ENCODE results near the gene HPN. TPM values are rescaled to one million over a fixed set of nuclear protein-coding genes. Genes with fewer than 3 reads are reported as not detected.
"Not testable (repeated sequence)": the region's sequence is repeated elsewhere in the genome, so short reads cannot be mapped to it uniquely, and the experiment has no call there.

HPN gene
- not detected in 2 replicates for total RNA-seq (2014; rRNA removed; shearing (Covaris generic))

DNA sequence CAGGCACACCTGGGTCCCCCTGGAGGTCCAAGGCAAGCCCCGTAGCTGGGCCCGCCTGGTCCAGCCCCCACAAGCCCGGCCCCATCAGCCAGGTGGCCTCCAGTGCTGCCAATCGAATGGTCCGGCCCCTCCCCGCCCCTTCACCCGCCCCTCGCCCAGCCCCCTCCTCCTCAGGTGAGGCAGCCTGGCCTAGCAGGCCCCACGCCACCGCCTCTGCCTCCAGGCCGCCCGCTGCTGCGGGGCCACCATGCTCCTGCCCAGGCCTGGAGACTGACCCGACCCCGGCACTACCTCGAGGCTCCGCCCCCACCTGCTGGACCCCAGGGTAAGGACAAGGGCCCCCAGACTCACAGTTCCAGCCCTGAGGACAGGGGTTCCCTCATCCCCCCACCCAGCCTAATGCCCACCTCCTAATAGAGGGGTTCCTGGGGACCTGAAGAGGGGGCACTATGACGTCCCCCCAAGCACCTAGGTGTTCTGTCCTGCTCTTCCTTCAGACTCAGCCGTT is at the start of gene HPN:
HPN (plus strand) TSS at position 174 of the 508 bp plus-strand sequence. CDS start 786 bp downstream, outside the sequence.
- DNase-seq (ENCODE audit: low read depth), result no peak

DNA sequence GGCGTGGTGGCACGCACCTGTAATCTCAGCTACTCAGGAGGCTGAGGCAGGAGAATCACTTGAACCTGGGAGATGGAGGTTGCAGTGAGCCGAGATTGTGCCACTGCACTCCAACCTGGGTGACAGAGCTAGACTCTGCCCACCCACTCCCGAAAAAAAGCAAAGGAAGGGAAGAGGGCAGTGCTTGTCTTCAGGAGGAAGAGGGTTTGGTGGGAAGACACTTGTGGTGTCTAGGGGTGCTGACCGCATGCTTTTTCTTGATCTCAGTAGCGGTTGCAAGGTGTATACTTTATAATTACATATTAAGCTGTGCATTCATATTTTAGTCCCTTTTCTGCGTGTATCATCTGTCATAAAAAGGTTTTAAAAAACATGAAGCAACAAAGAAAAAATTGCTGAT is 48.9 kb upstream of the HPN start:
- DNase-seq (ENCODE audit: low read depth), result not testable (repeated sequence)

GRCh38 chr19:34994286-34994642 is 47.3 kb upstream of the HPN start:
- DNase-seq (ENCODE audit: low read depth), result no peak

DNA sequence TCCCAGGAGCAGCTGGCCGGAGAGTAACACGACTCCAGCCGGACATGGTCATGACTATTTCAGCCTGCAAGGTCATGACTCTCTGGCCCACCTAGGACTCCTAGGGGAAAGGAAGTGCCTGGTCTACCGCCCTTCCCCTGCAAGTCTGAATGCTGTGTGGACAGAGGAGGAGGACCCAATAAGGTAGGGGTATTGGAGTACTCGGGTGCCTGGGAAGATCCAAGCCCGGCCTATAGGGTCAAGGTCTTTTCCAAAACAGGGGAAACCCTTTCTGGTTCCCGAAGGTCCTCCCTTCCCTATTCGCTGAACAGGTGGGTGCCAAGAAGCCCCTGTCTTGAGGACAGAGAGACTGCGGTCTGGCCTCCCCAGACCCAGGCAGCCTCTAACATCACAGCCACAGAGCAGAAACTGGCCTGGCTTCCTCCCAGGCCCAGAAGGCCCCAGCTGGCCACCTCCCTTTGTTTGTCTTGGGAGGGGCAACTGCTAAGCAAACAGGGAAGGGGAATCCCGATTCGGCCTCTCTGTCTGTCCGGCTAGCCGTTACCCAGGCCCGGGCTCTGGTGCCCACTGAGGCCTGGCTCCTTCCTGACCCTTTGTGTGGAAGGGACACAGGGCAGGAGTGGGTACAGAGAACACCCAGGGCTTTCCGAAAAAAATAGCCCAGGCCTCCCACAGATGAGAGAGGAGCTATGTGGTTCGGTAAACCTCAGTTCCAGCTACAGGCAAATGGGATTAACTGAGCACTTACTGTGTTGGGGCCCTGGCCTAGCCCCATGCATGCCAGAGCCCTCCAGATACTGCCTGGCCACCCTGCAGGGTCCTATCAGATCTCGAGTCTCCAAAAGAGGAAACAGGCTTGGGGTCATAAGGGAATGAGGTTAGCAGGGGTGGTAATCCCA is 46.6 kb upstream of the HPN start:
- no peak for DNase-seq (ENCODE audit: low read depth)

DNA sequence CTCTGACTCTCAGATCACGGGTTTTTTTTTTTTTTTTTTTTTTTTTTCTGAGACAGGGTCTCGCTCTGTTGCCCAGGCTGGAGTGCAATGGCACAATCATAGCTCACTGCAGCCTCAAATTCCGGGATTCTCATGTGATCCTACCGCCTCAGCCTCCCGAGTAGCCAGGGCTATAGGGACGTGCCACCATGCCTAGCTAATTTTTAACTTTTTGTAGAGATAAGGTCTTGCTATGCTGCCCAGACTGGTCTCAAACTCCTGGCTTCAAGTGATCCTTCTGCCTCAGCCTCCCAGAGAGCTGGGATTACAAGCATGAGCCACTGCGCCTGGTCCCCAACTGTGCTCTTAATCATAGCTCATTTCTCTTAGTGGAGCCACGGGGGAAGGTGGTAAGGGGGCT is 46.0 kb upstream of the HPN start:
- DNase-seq (ENCODE audit: low read depth), result no peak

- DNase-seq (ENCODE audit: low read depth), result no peak
Observed at GRCh38 chr19:34997071-34997617, 44.4 kb upstream of the HPN start.

GRCh38 chr19:34998224-34998623 is 43.3 kb upstream of the HPN start:
- not testable (repeated sequence) for DNase-seq (ENCODE audit: low read depth)

GRCh38 chr19:34998777-34999497 is 42.6 kb upstream of the HPN start:
- no peak for DNase-seq (ENCODE audit: low read depth)

DNA sequence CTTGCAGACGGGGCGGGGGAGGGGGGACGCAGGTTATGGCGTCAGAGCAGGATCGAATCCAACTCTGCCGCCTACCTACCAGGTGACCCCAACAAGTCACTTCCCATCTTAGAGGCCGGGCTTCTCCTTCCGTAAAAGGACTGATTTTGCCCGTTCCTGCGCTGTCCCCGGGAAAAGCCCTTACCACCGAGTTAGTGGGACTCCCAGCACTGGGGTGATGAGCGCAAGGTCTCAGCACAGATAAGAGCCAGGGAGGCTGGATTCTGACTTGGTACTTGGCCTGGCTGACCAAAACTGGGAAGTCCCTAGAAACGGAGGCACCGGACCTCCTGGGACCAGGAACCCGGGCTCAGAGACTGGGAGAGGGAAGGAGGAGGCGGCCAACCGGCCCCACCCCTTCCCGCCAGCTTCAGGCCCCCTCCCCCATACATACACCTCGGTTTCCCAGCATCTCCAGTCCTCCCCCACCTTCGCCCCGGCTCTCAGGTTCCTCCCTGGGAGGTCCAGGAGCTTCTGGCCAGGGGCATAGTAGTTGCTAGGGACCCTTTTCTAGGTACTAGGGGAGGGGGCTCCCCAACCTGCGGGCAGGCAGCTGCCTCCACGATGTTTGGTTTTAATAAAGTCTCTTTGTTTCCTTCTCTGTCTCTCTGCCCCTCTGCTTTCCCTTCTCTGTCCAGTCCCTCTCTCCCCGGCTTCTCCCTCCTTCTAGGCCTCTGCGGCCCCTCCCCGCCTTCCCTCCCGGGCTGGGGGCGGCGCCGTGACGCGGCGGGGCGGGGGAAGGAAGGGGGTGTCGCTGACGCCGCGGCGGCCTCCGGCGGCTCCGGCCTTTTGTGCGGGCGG is 41.8 kb upstream of the HPN start, which contains the start of gene GRAMD1A:
GRAMD1A (plus strand) TSS at position 826 of the 840 bp plus-strand sequence. CDS start 156 bp downstream, outside the sequence.
- DNase-seq (ENCODE audit: low read depth), result peak; percentile 87

- no peak for DNase-seq (ENCODE audit: low read depth)
Observed at GRCh38 chr19:35000338-35000646, 41.2 kb upstream of the HPN start.

DNA sequence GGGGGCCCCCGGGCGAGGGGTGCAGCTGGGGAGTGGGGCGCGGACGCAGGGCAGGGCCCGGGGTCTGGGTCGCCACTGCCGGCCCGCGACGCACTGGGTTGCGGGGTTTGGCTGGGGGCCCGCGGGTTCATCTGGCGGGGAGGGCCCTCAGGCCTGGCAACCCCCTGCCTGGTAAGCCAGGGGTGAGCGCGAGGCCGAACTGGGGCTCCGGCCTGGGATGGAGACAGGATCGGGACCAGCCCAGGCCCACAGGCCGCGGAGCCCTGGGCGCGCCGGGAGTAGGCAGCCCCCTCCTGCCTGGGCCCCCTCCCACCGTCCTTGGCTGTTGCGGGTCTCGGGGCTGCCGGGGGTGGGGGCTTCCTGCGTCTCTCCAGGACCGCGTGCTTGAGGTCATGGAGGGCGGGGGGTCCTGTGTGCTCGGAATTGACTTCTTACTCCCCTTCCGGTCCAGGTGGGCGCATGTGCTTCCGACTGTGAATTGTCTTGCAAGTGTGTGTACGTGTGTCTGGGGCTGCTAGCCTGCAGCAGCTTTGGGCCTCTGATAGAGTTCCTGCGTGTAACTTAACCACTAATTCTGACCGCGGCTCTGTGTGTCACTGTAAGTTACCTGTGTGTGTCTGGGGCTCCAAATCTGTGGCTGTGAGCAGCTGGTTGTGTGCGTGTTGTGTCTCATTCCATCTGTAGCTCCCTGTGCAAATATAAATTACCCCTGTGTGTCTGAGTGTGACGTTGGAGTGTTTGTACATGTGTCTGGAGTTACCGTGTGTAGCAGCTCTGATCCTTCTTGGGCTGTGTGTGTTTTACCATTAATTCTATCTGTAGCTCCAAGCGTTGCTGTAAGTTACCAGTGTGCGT is 40.6 kb upstream of the HPN start:
- peak; percentile 46 for DNase-seq (ENCODE audit: low read depth)

GRCh38 chr19:35002037-35002535 is 39.4 kb upstream of the HPN start:
- DNase-seq (ENCODE audit: low read depth), result no peak

DNA sequence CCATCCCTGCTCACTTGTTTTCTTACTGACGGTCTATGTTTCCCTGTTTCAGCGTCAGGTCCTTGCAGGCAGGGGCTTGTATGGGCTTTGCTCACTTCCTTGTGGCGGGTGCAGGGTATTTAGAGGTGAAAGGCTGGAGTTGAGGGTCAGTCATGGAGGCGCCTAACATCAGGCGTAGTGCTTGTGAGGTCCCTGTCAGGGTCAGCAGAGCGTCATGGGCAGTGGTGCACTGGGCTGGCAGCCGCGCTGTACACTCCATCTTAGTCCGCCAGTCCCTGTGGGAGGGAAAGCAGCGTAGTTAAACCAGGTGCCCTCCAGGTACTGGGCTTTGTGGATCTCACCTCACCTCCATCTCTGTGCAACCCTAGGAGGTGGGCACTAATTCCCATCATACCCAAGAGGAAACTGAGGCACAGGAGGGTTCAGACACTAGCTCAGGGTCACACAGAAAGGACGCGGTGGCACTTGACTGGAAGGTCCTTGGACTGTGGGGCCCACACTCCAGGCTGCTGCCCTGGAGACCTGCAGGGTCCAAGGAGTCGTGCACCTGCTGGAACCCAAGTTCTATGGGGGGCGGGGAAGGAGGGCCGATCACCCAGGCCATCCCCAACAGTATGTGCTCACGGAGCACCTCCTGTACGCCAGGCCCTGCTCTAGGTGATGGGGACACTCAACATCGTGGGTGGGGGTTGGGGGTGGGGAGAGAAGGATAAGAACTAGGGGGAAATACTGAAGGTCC is 36.8 kb upstream of the HPN start:
- no peak for DNase-seq (ENCODE audit: low read depth)

DNA sequence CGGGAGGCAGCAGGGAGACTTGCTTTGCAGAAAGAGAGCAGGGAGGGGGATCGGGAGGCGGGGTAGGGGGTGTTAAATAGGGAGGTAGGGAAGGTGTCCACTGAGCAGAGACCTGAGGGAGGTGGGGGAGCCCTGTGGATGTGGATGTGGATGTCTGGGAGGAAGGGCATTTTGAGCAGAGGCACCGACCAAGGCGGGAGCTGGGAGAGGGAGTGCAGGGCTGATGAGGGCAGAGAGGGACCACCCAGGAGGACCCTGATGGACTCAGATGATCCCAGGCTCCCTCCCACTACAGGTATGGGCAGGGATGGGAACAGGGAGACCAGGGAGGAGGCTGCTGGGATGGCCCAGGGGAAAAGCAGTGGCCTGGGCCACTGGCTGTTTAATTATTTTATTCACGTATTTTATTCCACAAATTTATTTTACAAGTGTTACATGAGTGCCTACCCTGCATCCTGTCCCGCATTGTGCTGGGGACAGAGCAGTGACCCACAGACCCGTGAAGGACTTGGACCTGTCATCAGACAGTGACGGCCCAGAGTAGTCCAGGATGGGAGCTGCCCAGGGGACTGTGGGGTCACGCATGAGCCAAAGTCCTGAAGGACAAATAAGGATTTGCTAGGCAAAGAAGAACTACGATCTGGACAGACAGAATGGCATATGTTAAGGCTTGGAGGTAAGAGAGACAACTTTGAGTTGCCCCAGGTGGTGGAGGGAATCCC is 36.1 kb upstream of the HPN start:
- DNase-seq (ENCODE audit: low read depth), result no peak

DNA sequence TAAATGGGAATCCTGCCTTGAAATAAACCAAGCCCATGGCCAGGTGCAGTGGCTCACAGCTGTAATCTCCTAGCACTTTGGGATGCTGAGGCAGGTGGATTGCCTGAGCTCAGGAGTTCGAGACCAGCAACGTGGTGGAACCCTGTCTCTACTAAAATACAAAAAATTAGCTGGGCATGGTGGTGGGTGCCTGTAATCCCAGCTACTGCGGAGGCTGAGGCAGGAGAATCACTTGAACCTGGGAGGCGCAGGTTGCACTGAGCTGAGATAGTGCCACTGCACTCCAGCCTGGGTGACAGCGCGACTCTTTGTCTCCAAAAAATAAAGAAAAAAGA is 35.5 kb upstream of the HPN start:
- DNase-seq (ENCODE audit: low read depth), result not testable (repeated sequence)

DNA sequence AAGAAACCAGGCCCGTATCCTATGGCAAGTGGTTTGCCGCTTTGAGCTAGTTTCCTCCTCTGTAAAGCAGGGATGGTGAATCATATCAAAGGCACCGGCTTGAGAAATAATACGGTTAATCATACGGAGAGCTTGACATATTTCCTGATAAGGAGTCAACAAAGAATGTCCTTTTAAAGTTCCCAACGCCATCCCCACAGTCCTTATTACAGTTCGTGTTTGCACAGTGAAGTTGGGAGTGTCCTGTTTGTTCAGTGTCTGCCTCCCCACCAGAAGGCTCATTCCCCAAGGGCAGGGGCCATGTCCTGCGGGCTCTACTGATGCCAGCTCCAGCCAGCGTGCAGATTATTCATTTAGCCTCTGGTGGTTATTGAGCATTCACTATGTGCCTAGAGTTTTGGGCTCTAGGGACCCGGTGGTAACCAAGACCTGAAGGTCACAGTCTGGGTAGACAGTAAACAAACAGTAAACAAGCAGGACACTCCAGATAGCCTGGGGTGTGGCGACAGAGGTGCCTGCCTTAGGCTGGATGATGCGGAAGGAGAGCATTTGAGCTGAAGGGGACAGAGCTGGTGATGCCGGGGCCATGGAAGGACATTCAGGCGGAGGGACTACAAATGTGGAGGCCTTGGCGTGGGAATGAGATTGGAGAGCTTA is 35.1 kb upstream of the HPN start:
- DNase-seq (ENCODE audit: low read depth), result no peak

DNA sequence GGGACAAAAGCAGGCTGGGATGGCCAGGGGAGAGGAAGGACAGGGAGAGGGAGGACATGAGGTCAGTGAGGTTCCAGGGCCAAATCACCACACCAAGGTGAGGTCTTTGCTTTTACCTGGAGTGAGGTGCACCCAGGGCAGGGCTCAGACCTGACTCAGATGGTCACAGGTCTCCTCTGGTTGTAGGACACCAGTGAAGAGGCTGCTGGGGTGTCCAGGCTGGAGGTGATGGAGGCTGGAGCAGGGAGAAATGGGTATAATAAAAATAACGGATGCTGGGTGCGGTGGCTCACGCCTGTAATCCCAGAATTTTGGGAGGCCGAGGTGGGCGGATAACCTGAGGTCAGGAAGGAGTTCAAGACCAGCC is 34.5 kb upstream of the HPN start:
- DNase-seq (ENCODE audit: low read depth), result no peak

GRCh38 chr19:35007427-35007826 is 34.1 kb upstream of the HPN start:
- DNase-seq (ENCODE audit: low read depth), result not testable (repeated sequence)

- DNase-seq (ENCODE audit: low read depth), result no peak
Observed at GRCh38 chr19:35008891-35009341, 32.6 kb upstream of the HPN start.

All from M059J (cell line).